Activated T-cell treated with anti-CD3 and anti-CD28 coated beads, Interleukin-2, amount 50 U/mL, for 24 hours (primary cell): ENCODE measurements around the gene SLC6A13.

Experiments
- DNase-seq: peaks from one replicate; pipeline ENCODE4 v3.0.0-alpha.2; 2020
- H3K27ac Mint-ChIP-seq: 2 replicates; pipeline ENCODE4 v1.8.0; 2020; ENCODE audit warnings: mild to moderate bottlenecking, mixed read lengths
- H3K27me3 Mint-ChIP-seq: 2 replicates; pipeline ENCODE4 v1.8.0; 2020; ENCODE audit warnings: mixed read lengths
- H3K36me3 Mint-ChIP-seq: 2 replicates; pipeline ENCODE4 v1.8.0; 2020; ENCODE audit warnings: low read depth, mixed read lengths
- H3K4me1 Mint-ChIP-seq: 2 replicates; pipeline ENCODE4 v1.8.0; 2020; ENCODE audit warnings: low read depth, mixed read lengths
- H3K4me3 Mint-ChIP-seq: 2 replicates; pipeline ENCODE4 v1.8.0; 2020; ENCODE audit warnings: mild to moderate bottlenecking, moderate library complexity, mixed read lengths
- H3K9me3 Mint-ChIP-seq: 2 replicates; pipeline ENCODE4 v1.8.0; 2020; ENCODE audit warnings: mixed read lengths

SLC6A13 gene

DNA sequence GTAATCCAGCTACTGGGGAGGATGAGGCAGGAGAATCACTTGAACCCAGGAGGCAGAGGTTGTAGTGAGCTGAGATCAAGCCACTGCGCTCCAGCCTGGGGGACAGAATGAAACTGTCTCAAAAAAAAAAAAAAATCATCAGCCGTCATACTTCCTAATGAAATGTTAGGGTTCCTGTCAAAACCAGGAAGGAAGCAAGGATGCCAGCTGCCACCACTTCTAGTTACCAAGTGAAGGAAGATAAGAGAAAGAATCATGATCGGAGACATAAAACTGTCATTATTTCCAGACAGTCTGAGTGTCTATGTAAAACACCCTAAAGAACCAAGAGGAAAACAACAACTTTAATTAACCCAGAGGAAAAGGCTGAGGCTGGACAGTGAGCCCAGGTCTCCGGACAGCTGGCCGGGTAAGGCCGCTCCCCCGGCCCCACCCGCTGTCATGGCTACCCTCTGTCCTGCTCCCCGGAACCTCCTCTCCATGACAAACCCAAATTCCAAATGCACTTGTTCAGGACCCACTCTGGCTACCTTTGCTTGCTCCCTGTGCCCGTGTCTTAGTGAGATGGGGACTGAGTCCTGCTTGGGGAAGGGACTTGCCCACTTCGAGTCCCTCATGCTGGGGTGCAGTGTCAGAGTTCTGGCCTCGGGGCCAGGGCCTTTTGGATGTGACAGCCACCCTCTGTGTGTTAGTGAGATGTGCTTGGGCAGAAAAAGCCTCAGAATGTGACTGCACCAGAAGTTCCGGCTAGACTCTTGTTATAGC is 77.6 kb downstream of the SLC6A13 start:
- H3K27ac Mint-ChIP-seq = no peak overlapping the region
- H3K27me3 Mint-ChIP-seq = peaks cover 33% of the 10 kb centered on the region
- no peak for DNase-seq
- H3K4me3 Mint-ChIP-seq = no peak overlapping the region
- no peaks in the 10 kb centered on the region for H3K9me3 Mint-ChIP-seq
- peaks cover 5% of the 10 kb centered on the region for H3K4me1 Mint-ChIP-seq
- no peaks in the 10 kb centered on the region for H3K36me3 Mint-ChIP-seq

DNA sequence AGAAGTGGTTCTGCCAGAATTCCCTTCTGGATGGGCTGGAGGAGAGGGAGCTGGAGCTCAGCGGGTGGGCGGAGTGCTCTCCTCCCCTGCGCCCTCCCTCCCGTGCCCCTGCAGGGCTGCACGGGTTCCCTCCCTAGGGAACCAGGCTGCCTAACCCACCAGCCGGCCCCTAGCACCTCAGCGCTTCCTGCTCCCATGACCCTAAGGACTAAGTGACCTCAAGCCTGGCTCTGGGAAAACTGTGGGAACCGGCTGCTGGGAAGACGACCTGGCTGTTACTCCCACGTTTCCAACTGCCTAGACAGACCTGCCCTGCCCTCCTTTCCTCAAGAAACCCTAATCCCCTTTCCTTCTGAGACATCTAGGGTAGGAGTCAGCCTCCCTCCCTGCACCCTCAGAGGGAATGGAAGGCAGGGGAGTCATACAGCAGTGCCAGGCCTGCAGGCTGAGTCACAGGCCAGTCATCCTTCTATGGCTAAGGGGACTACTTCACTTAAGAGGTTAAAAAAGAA is 80.2 kb downstream of the SLC6A13 start:
- Mint-ChIP-seq H3K27me3 (peaks cover 31% of the 10 kb centered on the region), H3K36me3 (no peaks in the 10 kb centered on the region), H3K4me1 (no peaks in the 10 kb centered on the region), H3K4me3 (no peak overlapping the region), H3K27ac (no peak overlapping the region), H3K9me3 (no peaks in the 10 kb centered on the region)
- DNase-seq = no peak

DNA sequence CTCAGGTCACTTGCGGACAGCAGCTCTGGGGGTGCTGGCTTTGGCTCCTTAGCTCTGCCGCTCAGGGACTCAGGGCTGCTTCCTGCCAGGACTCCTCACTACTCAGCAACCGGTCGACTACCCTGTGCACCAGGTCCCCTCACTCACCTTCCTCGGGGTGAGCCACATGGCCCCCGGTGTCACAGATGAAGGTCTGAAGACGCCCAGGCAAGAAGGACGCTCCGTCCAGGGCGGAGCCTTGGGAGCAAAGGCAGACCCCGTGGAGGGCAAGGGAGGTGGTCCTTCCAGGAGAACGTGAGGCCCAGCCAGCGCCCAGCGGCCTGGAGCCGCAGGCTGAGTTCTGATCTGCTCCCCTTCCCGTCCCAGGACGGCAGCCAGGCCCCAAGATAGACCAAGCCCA is 80.7 kb downstream of the SLC6A13 start:
- no peak for DNase-seq
- no peak overlapping the region for H3K27ac Mint-ChIP-seq
- H3K4me3 Mint-ChIP-seq = no peak overlapping the region
- H3K27me3 Mint-ChIP-seq = peaks cover 30% of the 10 kb centered on the region
- H3K9me3 Mint-ChIP-seq = no peaks in the 10 kb centered on the region
- no peaks in the 10 kb centered on the region for H3K36me3 Mint-ChIP-seq
- no peaks in the 10 kb centered on the region for H3K4me1 Mint-ChIP-seq

DNA sequence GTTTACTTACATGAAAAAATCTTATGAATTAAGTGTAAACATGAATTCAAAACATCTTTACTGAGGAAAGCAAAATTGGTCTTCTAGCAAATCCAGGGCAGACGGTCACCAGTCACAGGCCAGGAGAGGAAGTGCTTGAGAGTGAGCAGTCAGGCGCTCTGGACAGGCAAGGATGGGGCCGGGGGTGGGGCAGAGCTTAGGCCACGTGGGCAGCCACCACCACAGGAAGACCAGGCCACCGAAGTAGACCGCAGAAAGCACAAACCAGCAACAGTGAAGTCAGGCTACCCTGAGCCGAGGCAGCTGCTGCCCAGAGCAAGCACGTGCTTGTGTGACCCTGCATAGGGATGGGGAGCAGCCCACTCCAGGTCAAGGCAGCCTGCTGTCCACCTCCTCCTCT is 82.2 kb downstream of the SLC6A13 start:
- Mint-ChIP-seq H3K4me1 (no peaks in the 10 kb centered on the region), H3K4me3 (no peak overlapping the region), H3K27ac (no peak overlapping the region), H3K36me3 (no peaks in the 10 kb centered on the region), H3K27me3 (peaks cover 19% of the 10 kb centered on the region), H3K9me3 (no peaks in the 10 kb centered on the region)
- no peak for DNase-seq

DNA sequence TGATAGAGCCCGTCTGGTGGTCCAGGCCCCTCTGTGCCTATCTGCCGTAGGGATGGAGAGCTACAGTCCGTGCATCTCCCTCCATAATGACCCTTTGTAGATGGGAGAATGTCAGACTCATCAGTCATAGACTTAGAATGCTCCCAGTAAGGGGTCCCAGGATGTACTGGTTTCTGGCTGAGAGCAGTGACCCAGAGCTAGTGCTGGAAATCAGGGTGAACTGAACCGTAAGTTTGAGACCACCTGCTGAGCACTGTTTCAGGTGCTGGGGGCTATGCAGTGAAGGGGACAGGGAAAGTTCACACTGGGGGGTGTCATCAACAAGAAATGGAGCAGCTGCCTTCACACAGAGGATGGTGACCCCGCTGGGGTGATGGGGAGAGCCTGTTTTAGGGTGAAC is 82.8 kb downstream of the SLC6A13 start:
- H3K4me1 Mint-ChIP-seq = no peaks in the 10 kb centered on the region
- H3K9me3 Mint-ChIP-seq = no peaks in the 10 kb centered on the region
- no peak overlapping the region for H3K27ac Mint-ChIP-seq
- H3K36me3 Mint-ChIP-seq = no peaks in the 10 kb centered on the region
- H3K4me3 Mint-ChIP-seq = no peak overlapping the region
- peaks cover 18% of the 10 kb centered on the region for H3K27me3 Mint-ChIP-seq
- no peak for DNase-seq

DNA sequence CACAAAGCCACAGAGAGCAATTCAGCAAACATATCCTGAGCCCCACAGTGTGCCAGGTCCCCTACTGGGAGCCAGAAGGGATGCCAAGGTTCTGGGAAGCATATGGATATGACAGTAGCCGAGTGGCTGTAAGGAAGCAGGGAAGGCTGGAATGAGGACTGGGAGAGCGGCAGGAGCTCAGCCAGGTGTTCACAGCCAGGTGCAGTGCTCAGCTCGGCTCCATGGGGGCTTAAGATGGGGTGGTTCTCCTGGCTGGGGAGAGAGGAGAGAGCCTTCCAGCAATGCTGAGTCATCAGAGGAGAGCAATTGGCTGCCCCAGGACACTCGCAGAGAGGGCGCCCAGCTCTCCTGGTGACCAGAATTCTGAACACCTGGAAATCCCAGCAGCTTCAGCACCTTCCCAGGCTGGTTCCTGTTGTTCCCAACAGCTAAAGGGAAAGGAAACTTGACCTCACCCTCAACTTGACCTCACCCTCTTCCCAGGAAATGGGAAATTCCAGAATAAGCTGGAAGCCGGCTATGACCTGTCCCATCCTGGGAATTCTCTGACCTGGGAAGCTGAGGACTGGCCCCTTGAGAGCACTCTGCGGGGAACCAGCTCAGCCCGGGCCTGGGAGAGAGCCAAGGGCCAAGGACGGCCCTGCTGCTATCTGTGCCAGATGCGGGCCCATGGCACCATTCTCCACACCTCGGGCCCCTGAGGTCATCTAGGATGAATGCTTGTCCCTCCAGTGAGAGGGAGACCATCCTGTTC is 83.3 kb downstream of the SLC6A13 start:
- Mint-ChIP-seq H3K27me3 (peaks cover 16% of the 10 kb centered on the region), H3K4me3 (no peak overlapping the region)

DNA sequence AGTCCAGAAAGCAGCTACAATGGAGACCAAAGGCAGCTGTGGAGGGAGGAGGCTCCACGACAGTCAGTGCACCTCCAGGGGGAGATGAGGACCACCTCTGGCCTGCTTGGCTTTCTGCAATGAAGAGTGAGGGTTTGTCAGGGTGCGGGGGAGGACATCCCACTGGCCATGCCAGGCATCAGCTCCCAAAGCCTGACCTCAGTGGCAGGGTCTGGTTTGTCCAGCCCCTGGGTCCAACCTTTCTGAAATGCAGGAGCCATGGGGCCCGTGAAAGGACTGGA is 83.9 kb downstream of the SLC6A13 start:
- Mint-ChIP-seq H3K4me3 (no peak overlapping the region), H3K27me3 (peaks cover 18% of the 10 kb centered on the region), H3K36me3 (no peaks in the 10 kb centered on the region), H3K4me1 (no peaks in the 10 kb centered on the region), H3K27ac (no peak overlapping the region), H3K9me3 (no peaks in the 10 kb centered on the region)
- DNase-seq = no peak

More for the DNA sequence above, 83.3 kb downstream of the SLC6A13 start:
- no peak overlapping the region for H3K27ac Mint-ChIP-seq
- no peak for DNase-seq
- no peaks in the 10 kb centered on the region for H3K4me1 Mint-ChIP-seq
- H3K9me3 Mint-ChIP-seq = no peaks in the 10 kb centered on the region
- no peaks in the 10 kb centered on the region for H3K36me3 Mint-ChIP-seq

DNA sequence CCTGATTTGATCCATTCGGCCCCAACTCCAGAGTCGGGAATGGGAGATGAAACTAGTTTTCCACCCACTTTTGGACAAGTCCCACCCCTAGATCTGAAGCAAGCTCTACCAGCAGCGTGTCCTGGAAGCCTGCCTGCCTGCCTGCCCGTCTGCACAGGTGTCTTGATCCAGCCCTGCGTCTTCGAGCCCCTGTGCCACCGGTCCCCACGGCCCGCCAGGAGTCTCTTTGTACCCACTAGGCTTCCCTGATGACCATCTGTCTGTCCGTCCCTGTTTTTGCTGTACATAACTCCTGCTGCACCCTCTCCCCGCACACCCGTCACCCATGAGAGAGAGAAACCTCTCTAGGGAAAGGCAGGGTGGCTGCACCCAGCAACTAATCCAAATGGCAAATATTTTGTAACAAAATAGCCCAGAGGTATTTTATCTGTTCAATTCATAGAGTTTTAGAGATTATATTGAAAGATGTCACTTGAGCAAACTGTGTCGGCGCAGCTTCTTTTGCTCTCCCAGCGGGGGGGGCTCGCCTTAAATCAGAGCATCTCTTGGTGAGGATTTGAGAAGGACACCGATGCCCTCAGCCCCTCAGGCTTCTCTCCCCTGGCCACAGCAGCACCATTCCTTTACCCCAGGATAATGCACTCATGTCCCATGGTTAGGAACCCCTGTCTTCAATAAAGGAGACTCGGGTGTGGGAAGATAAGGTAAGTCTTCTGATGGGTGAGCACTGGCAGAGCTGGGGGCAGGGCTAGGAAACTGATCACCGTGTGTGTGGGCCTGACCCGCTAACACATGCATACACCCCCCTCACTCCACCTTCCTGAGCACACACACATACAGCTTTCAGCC is 84.4 kb downstream of the SLC6A13 start:
- no peaks in the 10 kb centered on the region for H3K36me3 Mint-ChIP-seq

DNA sequence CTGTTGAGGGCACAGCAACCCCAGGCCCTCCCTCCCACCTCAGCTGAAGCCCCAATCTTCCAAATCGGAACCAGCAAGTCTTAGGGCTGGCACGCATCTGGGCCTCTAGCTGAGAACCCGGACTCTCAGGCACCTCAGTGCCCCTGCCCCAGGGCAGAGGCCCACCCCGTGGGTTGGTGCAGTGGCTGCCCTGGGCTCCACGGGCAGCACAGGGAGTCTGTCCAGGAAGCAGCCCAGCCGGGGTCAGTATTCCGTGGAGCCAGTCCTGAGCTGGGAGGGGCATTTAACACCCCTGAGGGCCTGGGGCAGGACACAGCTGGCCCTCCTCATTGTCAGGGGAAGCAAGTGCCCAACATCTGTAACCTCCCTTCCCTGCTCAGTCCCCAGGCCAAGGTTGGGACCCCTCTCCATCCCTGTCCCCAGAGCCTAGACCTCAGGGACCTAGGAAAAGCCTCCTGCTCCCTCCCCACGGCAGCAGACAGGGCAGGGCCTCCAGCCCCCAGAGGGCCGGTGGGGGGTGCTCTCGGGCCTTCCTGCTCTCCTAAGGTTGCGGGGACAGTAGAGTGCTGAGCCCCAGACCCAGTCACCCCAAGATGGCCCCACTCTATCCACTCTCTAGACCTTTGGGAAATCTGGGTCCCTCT is 85.2 kb downstream of the SLC6A13 start:
- Mint-ChIP-seq H3K4me1 (no peaks in the 10 kb centered on the region), H3K9me3 (no peaks in the 10 kb centered on the region), H3K27ac (no peak overlapping the region), H3K36me3 (no peaks in the 10 kb centered on the region), H3K4me3 (no peak overlapping the region), H3K27me3 (peaks cover 24% of the 10 kb centered on the region)
- no peak for DNase-seq

More for the DNA sequence above, 84.4 kb downstream of the SLC6A13 start:
- Mint-ChIP-seq H3K9me3 (no peaks in the 10 kb centered on the region), H3K4me3 (no peak overlapping the region), H3K27me3 (peaks cover 17% of the 10 kb centered on the region), H3K27ac (no peak overlapping the region), H3K4me1 (no peaks in the 10 kb centered on the region)
- no peak for DNase-seq

DNA sequence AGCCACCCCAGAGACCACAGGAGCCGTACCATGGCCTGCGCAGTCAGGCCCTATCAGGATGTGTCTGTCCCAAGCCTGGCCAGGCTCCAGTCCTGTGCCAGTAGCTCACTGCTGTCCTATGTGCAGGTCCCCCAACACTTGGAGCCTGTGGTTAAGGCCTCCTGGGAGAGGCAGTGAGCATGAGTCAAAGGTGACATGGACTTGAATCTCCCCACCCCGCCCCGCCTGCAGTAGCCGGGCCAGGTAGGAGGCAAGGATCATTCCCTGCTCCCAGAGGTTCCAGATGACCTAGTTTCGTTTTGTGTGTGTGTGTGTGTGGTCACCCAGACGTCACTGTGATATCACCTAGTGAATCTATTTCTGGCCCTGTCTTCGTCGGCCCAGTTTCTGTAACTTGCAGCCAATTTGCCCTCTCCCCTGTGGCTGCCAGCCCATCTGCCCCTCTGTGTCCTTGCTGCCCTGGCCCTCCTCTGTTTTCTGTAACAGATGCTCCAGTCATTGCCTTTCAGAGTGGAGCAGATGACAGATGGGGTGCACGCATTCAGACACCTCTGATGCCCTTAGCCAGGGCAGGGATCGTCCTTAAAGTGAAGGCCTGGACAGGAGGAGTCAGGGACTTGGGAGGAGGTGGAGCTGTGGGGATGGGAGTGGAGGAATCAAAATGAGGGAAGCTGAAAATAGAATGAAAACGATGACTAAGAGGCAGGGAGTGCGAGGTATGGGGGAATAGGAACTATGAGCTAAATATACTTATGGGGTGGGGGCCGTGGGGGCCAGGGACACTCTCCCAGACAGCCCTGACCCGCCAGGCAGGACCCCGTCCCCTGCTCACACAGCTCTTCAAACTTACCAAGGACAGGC is 86.1 kb downstream of the SLC6A13 start:
- Mint-ChIP-seq H3K27me3 (peaks cover 24% of the 10 kb centered on the region), H3K9me3 (no peaks in the 10 kb centered on the region), H3K27ac (no peak overlapping the region), H3K36me3 (no peaks in the 10 kb centered on the region), H3K4me3 (no peak overlapping the region), H3K4me1 (no peaks in the 10 kb centered on the region)
- DNase-seq = no peak

DNA sequence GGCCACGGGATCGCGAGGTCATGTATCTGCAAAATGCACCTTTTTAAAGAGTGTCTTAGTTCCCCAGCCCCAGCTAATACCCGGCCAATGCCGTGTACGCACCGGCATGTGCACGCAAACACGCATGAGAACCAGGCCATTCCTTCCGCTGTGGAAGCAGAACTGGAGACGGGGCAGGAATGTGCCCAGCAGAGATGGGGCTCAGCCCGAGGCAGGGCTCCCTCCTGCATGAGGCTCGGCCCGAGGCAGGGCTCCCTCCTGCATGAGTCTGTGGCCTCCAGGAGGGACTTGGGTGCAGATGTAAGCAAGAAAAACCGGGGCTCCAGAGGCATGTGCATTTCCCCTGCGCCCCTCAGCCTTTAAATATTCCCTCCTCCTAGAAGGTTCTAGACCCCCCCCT is 86.9 kb downstream of the SLC6A13 start:
- Mint-ChIP-seq H3K27me3 (peaks cover 24% of the 10 kb centered on the region), H3K9me3 (no peaks in the 10 kb centered on the region), H3K4me1 (no peaks in the 10 kb centered on the region), H3K36me3 (no peaks in the 10 kb centered on the region), H3K27ac (no peak overlapping the region), H3K4me3 (no peak overlapping the region)
- no peak for DNase-seq

DNA sequence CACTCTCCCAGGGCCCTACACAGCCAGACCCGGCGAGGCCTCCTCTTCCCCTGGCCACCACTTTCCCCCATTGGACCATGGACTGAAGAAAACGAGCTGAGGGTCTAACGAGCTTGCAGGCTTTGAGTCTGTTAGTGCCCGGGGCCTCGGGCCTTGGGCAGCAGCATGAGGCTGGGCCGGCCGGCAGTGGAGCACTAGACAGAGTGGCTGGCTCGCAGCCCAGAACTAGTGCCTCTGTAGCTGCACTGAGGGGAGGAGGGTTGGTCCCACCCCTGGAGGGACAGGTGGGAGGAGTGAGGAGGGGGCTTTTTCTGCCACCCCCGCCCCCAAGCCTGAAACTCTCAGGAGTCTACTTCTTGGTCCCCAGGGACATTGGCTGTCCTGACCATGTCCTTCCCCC is 87.4 kb downstream of the SLC6A13 start:
- Mint-ChIP-seq H3K27ac (no peak overlapping the region), H3K4me1 (no peaks in the 10 kb centered on the region), H3K4me3 (no peak overlapping the region), H3K36me3 (no peaks in the 10 kb centered on the region), H3K27me3 (peaks cover 24% of the 10 kb centered on the region), H3K9me3 (no peaks in the 10 kb centered on the region)
- DNase-seq = no peak

DNA sequence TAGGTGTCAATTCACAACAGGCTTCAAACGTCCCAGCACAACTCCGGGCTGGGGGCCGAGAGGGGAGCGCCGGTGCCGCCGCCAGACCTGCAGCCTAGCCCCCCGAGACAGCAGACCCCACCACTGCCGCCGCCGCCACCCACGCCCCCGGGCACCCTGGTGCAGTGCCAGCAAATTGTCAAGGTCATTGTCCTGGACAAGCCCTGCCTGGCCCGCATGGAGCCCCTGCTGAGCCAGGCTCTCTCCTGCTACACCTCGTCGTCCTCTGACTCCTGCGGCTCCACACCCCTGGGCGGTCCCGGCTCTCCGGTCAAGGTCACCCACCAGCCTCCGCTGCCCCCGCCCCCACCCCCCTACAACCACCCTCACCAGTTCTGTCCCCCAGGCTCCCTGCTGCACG is 88.0 kb downstream of the SLC6A13 start:
- H3K4me3 Mint-ChIP-seq = no peak overlapping the region
- no peak overlapping the region for H3K27ac Mint-ChIP-seq
- H3K9me3 Mint-ChIP-seq = no peaks in the 10 kb centered on the region
- peaks cover 2% of the 10 kb centered on the region for H3K4me1 Mint-ChIP-seq
- no peak for DNase-seq
- peaks cover 24% of the 10 kb centered on the region for H3K27me3 Mint-ChIP-seq
- H3K36me3 Mint-ChIP-seq = no peaks in the 10 kb centered on the region

DNA sequence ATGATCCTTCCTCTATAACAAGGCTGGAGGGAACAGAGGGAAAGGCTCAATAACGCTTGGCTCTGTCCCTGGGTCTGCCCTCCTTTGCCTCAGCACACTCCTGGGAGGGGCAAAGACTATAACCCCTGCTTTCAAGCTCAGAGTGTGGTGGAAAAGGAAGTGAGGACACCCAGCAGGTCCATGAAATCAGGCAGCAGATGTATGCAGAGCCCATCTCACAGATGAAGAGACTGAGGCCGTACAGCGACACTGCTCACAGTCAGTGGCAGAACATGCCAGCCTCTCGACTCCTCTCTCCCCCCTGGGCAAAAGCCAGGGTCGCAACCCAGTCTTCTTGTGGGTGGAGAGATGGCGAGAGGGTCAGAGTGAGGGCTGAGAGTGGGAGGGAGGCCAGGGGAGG is 88.5 kb downstream of the SLC6A13 start:
- no peak overlapping the region for H3K4me3 Mint-ChIP-seq

More for the DNA sequence above, 88.5 kb downstream of the SLC6A13 start:
- H3K27me3 Mint-ChIP-seq = peaks cover 23% of the 10 kb centered on the region
- no peaks in the 10 kb centered on the region for H3K9me3 Mint-ChIP-seq
- DNase-seq = no peak
- no peak overlapping the region for H3K27ac Mint-ChIP-seq
- no peaks in the 10 kb centered on the region for H3K36me3 Mint-ChIP-seq
- peaks cover 5% of the 10 kb centered on the region for H3K4me1 Mint-ChIP-seq
